GM12864 (cell line): ENCODE measurements around the gene SGCE.

Source experiments
- DNase-seq: peaks from one replicate; pipeline ENCODE4 v3.0.0-alpha.2; 2011; ENCODE audit warnings: low read depth
- H3K4me3 ChIP-seq: 2 replicates; pipeline ENCODE4 v1.5.1; 2011; ENCODE audit warnings: mild to moderate bottlenecking, low read depth, low read length, control low read depth
- TF ChIP-seq, protein P1 (sequence below): IDR thresholded peaks from 2 replicates; pipeline ENCODE4 v1.5.1; 2011; ENCODE audit warnings: low read depth, mild to moderate bottlenecking, moderate library complexity, low read length, control low read depth, inconsistent platforms; ENCODE audit errors: missing control alignments

SGCE gene

DNA sequence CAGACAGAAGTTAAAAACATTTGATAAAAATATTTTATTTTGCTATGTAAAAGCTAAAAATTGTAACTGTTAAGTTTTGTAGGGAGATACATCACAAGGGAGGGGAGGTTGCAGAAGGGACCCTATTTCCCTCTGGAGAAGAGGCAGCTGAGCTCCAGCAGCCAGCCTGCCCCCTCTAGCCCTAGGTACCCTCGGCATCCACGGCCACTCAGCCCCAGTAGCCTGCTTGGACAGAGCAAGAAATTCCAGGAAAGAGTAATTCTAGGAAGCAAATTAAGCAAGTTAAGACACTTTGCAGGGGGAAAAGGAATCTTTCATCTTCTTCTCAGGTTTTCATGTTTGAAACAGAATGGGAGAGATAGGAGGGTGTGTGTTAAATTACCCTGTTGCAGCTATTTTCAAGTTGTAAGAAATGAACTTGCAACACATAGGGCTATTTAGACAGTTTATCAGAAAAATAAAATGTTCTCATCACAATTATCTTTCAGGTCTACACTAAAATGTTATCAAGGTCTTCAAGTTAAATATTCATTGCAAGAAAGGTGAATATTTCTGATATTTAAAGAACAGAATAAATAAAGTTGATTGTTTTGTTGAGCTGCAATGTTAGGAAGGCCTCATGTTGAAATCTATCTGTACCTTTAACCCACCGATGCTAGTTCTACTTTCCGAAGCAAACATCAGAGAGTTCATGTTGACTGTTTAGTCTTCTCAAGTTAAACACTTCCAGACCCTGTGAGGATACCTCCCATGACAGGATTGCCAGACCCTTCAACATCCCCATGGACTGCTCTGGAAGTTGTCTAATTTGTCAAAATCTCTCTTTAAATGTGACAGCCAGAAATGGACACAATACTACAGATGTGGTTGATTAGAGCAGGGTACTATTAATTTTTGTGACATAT lies 5.5 kb downstream of the SGCE start:
- TF ChIP-seq, protein P1, sequence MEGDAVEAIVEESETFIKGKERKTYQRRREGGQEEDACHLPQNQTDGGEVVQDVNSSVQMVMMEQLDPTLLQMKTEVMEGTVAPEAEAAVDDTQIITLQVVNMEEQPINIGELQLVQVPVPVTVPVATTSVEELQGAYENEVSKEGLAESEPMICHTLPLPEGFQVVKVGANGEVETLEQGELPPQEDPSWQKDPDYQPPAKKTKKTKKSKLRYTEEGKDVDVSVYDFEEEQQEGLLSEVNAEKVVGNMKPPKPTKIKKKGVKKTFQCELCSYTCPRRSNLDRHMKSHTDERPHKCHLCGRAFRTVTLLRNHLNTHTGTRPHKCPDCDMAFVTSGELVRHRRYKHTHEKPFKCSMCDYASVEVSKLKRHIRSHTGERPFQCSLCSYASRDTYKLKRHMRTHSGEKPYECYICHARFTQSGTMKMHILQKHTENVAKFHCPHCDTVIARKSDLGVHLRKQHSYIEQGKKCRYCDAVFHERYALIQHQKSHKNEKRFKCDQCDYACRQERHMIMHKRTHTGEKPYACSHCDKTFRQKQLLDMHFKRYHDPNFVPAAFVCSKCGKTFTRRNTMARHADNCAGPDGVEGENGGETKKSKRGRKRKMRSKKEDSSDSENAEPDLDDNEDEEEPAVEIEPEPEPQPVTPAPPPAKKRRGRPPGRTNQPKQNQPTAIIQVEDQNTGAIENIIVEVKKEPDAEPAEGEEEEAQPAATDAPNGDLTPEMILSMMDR = no peak
- no peak for DNase-seq
- H3K4me3 ChIP-seq = no peak overlapping the region

DNA sequence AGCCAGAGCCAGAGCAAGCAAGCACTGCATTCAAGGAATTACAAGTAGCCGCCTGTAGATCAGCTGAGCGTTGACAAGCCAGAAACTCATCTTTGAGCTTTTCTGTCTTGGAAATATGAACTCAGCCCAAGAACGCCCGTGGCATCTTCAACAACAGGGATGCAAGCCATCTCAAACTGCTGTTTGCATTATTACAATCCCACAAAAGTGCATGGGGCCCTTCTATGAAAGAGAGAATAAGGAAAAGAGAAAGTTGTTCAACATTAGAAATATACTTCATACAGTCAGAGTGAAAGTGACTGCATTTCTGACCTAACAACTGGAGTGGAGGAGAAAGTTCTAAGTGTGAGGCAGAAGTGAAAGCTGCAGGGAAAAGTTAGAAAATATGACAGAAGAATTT lies 6.5 kb downstream of the SGCE start:
- no peak overlapping the region for H3K4me3 ChIP-seq
- TF ChIP-seq, protein P1 = no peak
- no peak for DNase-seq

DNA sequence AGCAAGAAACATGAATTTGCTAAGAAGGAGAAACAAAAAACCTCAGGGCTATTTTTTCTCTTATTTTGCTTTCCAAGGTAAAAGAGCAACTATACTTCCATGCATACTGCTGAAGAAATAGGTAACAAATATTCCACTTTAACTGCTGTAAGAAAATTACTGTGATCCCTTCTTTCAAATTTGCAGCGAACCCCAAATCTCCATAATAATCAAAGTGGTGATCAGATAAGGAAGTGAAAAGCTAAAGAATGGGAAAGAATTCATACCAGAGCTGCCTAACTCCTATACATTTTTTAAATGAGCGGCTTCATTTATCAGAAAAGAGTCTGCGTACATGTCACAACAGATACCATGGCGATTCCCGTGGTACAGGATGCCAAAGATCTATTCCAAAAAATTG lies 7.2 kb downstream of the SGCE start:
- H3K4me3 ChIP-seq = no peak overlapping the region
- DNase-seq = no peak
- TF ChIP-seq, protein P1 = no peak

DNA sequence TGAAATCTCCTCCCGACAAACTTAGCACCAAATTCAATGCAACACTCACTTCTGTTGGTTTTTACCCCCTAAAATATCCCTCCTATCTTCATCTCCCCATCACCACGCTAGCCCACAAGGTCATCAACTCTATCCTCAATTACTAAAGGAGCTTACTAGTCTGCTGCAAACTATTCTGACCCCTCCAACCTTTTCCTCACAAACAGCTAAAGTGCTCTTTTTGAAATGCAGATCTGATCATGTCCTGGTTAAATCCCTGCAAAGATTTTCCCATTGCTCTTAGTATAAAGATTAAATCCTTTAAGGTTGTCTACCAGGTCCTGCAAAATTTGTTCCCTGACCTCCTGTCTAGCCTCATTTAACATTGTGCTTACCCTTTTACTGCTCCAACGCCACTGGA lies 8.6 kb downstream of the SGCE start:
- DNase-seq = no peak
- H3K4me3 ChIP-seq = no peak overlapping the region
- TF ChIP-seq, protein P1 = no peak

DNA sequence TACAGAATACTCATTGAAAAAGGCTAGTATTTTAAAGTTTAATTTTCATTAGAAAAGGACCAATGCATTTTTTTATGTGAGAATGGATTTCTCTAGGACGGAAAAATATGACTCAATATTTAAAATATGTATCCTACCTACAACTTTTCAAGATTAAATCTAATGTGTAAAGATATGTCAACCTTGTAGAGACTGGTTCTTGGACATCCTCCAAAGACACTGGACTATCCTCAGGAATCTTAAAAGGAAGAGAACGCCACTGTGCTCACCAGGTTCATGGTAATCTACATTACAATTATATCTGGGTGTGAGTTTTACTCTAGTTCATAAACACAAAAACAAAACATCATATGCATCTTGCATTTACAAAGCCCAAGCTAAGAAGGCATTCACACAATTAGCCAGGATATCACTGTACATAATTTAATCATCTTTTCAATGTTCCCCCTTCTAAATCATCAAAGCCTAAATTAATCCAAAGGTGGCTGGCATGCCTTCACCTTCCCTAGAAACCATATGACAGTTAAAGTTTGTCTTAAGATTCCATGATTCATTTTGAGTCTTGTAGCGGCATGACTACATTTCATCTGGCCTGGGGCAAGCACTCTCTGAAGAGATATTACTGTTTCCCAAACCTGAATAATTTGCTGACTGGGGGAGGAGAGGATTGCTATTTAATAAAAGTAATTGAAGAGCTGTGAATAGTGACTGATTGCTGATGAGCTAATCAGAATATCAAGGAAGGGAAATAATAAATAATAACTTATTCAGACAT lies 12.0 kb downstream of the SGCE start:
- no peak for DNase-seq
- TF ChIP-seq, protein P1 = no peak
- no peak overlapping the region for H3K4me3 ChIP-seq

DNA sequence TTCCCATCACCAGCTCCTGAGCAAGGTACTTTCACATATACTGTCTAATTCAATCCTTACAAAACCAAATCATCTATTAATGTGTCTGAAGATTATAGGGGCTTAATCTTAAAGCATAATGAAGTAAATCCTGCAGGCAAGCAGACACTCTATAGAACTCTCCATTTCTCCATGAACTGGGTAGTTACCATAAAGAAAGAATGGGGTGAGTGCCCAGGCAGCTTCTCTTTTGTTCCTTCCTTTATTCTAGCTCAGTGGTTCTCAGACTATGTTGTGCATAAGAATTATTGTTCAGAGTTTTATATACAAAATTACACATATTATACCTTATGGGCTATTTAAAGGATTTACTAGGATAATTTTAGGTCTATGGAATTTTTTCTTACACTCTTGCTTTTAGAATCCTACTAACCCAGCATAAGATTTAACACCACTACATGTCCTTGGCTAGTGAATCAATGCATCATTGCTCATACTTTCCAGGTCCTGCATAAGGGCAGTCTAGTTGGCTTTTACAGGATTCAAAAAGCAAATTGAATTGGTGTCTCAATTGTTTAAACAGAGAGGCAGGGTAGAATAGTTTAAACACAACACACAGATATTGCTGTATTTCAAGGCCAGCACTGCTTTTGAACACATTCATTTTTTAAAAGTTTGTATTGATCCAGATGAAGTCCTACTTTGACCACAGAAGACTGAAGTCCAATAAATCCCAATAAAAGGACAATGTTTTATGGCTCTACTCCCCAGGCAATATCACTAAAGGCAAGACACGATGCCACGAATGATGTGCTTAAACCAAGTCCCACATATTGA lies 12.9 kb downstream of the SGCE start:
- DNase-seq = no peak
- TF ChIP-seq, protein P1 = no peak

More for the DNA sequence above, 12.9 kb downstream of the SGCE start:
- H3K4me3 ChIP-seq = no peak overlapping the region
